Diencephalon (tissue), 1 donor: ENCODE measurements around the gene MMP8. TPM values are rescaled to one million over a fixed set of nuclear protein-coding genes. Genes with fewer than 3 reads are reported as not detected.

Experiments
- total RNA-seq: library from RNA; depleted of rRNA; stranded (reverse); fragments of >200 nt; gene quantifications from one replicate; pipeline ENCODE4 v1.2.3, GENCODE V29; 2014

The MMP8 gene
- total RNA-seq: 0.23 TPM

GRCh38 chr11:102724904-102725500 lies at the start of gene MMP8:
Gene MMP8 (minus strand): TSS chr11:102724954. CDS start chr11:102724855, 99 bp downstream.

GRCh38 chr11:102705626-102706025 lies 19.1 kb downstream of the MMP8 start, which contains the start of gene MMP27:
Gene MMP27 (minus strand): TSS chr11:102705769. CDS start chr11:102705714, 55 bp downstream.

Other genes with a start within 250 kb of the MMP8 start
- gene MMP7, start 194.2 kb downstream of the MMP8 start, total RNA-seq: not detected
- gene MMP20, start 99.6 kb downstream of the MMP8 start, total RNA-seq: not detected
- gene MMP27, start 19.2 kb downstream of the MMP8 start, total RNA-seq: not detected
- 0.23 TPM for gene MMP10, start 55.7 kb upstream of the MMP8 start, total RNA-seq
- not detected for gene MMP1, start 73.2 kb upstream of the MMP8 start, total RNA-seq
- not detected for gene MMP3, start 118.7 kb upstream of the MMP8 start, total RNA-seq
- gene MMP12, start 150.0 kb upstream of the MMP8 start, total RNA-seq: not detected
- gene MMP13, start 230.8 kb upstream of the MMP8 start, total RNA-seq: not detected